HTR-8/SVneo (cell line): ENCODE measurements around the gene FAM3B.

Experiments used
- DNase-seq: peaks from one replicate; pipeline ENCODE4 v3.0.0; 2011; ENCODE audit warnings: low spot score, mixed read lengths; ENCODE audit not compliant: insufficient read length
- FAIRE-seq: peaks from 2 replicates; lab custom pipeline; 2011; peaks lifted over from hg19 to GRCh38; lab: Jason Lieb, UNC

FAM3B gene

DNA sequence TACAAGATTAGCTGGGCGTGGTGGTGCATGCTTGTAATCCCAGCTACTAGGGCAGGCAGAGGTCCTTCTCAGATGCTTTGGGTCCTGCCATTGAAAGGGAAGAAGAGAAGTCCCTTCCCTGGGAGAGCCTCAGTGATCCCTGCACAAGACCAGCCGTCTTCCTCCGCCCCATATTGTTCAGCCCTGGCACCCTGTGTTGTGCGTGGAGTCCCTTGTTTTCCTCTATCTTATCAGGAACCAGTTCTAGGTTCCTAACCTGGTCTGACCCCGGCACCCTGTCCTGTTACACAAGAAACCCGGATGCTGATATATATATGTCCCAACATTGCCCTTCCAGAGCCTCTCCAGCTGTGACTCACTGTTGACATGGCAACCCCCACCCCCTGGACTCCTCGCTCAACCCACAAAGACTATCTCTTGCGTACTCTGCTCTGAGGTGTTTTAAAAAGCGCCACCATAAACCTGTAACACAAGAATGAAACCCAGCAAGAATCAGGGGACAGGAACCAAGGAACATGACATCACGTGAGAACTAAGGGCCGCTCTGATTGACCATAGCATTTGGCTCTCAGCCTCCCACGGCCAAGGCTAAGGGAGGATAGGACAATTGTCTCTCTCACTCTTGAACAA lies 50.0 kb downstream of the FAM3B start:
- FAIRE-seq = no peak
- DNase-seq = peak; percentile 69

DNA sequence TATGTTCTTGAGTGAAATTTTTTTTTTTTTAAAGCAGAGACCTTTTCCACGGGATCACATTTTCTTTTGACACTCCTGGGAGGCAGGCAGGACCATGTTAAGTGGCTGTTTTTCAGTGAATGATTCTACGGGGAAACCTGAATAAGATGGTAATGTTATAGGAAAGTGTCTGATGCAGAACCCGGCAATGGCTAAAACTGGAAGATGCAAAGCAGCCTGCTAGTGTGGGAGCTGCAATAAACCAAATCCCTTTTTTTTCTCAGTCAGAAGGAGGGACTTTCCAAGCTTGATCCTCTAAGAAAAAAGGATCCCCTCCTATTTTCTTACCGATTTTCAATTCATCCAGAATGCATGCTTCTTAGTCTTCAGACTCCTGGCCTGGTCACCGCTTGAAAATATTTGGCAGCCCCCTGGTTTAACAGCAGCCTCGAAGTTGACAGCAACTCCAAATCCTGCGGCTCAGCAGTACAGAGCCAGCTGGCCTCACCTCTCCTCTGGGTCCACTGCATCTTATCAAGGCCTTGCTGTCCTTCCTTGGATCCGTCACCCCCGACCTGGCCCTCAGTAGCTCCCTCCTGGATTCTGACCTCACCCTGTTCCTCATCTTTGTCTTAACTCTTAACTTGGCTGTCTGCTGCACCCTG lies 50.8 kb downstream of the FAM3B start:
- DNase-seq (no peak), FAIRE-seq (no peak)

GRCh38 chr21:41367945-41368734 lies 51.5 kb downstream of the FAM3B start:
- no peak for FAIRE-seq

DNA sequence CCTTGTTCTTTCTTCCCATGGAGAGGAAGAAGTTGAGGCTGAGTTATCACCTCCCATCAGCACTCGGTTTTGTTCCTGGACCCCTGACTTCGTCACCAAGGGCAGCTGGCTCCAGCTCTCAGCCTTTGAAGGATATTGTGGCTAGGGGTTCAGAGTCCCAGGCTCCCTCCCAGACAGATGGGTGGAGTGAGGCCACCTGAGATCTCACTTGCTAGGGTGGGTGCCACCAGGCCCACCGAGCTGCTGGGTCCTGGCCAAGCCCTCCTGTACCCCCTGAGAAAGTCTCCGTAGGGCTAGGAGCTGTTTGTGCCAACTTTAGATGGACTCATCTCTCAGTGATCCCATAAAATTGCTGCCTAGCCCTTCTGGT lies 52.1 kb downstream of the FAM3B start:
- no peak for FAIRE-seq
- DNase-seq = no peak

More at GRCh38 chr21:41367945-41368734, 51.5 kb downstream of the FAM3B start:
- no peak for DNase-seq

DNA sequence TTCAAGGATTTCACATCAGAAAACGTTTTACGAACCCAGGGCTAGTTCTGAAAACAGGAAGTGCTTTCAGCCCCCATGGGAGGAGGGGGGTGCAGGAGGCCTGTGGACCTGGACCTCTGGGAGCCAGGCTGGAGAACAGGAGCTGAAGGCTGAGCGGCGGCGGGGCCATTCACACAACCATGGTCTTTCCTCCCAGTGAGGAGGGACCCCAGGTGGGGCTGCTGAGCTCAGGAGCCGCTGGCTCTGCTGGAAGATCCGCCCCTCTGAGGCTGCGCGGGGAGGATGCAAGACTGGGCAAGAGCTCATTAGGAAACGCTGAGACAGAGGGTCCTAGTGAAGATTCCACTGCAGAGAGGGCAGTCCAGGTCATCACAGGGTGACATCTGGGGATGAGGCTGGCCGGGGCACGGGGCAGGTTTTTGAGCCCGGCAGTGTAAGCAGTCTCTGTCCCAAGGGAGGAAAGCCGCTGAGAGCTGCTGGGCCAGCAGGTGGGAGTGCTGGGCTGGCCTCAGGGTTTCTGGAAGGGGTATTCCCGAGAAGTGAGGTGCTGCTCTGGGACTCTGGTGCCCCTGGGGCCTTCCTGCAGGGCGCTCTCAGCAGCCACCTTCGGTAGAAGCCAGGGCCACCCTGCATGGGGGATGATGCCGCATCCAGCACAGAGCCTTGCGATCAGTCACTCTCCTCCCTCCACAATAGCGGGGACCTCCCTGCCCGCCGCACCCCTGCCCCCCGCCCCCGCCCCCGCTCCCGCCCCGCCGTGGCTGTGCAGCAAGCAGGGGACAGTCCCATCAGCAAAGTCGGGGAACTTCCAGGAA lies 52.7 kb downstream of the FAM3B start:
- DNase-seq = no peak
- no peak for FAIRE-seq

DNA sequence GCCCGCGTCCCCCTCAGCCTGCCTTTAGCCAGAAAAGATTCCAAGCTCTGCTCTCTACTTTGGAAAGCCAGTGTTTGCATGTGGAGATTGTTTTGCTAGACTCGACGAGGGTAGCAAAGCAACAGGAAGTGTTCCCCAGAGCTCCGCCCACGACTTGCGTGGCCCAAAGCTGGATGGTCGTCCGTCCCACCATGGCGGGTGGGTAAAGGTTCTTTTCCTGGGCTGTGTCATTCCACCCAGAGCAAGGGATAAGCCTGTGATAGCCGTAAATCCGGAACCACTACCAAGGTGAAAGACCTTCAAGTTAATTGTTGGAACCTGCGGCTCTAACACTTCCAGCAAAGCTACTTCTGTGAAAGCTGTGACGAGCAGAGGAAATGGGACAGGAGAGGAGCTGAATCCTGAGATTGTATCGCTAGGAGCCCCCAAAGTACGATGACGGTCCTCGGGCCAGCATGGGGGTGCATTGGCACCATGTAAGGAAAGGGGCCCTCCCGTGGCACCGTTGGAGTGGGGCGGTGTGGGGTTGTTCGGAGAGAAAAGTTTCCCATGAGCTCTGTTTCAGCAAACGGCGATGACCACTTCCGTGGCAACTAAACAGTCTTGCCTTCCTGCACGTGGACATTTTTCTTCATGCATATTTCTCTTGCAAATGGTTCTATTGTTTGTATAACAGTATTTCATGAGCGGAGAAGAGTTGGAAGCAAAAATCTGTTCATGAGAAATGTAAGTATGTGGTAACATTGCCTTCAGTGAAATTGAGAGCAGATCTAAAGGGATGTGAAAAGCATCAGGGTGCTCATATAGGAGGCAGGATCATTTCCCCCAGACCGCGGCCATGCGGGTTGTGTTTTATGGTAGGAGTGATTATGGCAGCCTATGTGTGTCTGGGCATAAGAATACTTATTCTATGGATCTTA lies 53.6 kb downstream of the FAM3B start:
- no peak for FAIRE-seq
- DNase-seq = no peak

GRCh38 chr21:41370840-41371684 lies 54.5 kb downstream of the FAM3B start:
- no peak for DNase-seq
- FAIRE-seq = no peak

DNA sequence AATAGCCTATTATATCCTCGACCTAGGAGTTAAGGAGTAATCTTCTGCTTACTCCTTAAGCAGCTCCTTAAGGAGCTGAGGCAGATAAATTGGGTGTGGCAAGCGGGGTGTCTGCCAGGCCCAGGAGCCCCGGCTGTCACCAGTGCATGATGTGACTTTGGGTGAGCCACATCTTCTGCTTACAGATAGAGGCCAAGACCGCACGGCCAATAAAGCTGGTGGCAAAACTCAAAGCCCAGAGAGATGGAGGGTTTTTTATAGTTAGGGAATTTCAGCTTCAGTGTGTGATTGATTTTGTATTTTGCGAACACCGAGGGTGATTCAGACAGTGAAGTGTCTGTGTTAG lies 55.1 kb downstream of the FAM3B start:
- FAIRE-seq (no peak), DNase-seq (no peak)

GRCh38 chr21:41373253-41373652 lies 56.7 kb downstream of the FAM3B start:
- DNase-seq (no peak), FAIRE-seq (no peak)

GRCh38 chr21:41373763-41374162 lies 57.2 kb downstream of the FAM3B start:
- no peak for DNase-seq
- no peak for FAIRE-seq

DNA sequence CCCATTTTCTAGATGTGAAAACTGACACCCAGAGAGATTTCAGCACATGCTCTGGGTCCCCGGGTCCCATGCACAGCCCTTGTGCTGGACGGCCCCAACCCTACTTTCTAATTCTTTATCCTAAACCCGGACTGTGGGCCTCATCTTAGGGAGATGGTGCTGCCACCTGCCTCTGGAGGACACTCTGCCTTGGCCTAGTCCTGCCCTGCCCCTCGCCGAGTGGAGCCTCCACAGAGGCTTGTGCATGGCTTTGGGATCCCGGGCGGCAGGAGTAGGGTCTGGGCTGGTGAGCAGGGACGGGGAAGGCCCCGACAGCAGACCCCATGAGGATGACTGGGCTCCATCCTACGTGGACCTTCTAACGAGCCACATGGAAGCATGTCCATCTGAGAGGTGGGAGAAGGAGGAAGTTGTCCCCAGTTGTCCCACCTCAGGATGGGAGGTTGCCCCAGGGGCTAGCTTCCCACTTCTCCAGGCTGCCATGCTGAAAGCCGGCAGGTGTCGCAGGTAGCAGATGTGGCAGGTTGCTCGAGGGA lies 57.6 kb downstream of the FAM3B start:
- DNase-seq (no peak), FAIRE-seq (no peak)

GRCh38 chr21:41374867-41375533 lies 58.4 kb downstream of the FAM3B start:
- FAIRE-seq (no peak), DNase-seq (no peak)

- DNase-seq (no peak), FAIRE-seq (no peak)
Measured at GRCh38 chr21:41375875-41376274, 59.3 kb downstream of the FAM3B start.

- FAIRE-seq (no peak), DNase-seq (no peak)
Measured at GRCh38 chr21:41377715-41378114, 61.1 kb downstream of the FAM3B start.

DNA sequence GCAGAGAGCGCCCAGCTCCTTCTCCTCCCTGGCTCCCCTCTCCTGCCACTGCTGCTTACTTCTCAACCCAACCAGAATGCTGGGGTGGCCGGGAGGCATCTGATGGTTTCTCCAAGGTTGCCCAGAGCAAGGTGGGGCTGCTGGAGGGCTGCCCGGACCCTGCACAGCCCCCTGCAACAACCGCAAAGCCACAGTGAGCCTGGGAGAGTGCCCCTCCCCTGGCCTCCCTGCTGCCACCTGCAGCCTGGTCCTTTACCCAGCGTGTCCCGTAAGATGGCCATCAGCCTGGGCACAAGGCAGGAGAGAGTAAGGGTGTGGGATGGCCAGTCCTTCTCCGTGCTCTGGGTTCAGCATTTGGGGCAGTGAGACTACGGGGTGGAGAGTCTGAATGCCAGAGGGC lies 62.2 kb downstream of the FAM3B start:
- no peak for FAIRE-seq
- DNase-seq = no peak

DNA sequence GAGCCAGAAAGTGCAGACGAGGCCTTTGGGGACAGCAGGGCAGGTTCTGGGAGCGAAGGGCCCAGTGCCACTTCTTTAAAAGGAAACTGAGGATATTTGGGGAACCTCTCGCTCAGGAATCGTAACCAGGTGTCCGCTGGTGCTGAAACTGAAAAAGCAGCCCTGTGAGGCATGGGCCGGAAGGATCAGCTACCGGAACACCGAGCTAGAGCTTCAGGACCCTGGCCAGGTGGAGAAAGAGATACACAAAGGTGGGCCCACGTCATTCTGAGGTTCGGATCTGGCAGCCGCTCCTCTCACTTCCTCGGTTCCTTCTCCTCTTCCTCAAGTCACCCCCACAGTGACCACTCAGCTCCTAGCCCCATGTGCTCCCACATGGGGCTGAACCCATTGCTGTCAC lies 63.3 kb downstream of the FAM3B start:
- no peak for DNase-seq
- FAIRE-seq = no peak

- no peak for DNase-seq
- FAIRE-seq = no peak
Measured at GRCh38 chr21:41381731-41382130, 65.1 kb downstream of the FAM3B start.
